HEK293 (cell line): ENCODE results near the gene MIS18BP1.

Experiments used
- ZNF558 ChIP-seq: fragments of 450-650 bp; formaldehyde crosslinking; IDR thresholded peaks from 2 replicates; pipeline ENCODE4 v1.5.1; 2016; ENCODE audit warnings: missing biosample characterization, missing genetic modification characterization
- TF ChIP-seq, protein P1 (sequence below): fragments of 450-650 bp; formaldehyde crosslinking; IDR thresholded peaks from 2 replicates; pipeline ENCODE4 v1.5.1; 2017; ENCODE audit warnings: missing biosample characterization, missing genetic modification characterization

MIS18BP1 gene

DNA sequence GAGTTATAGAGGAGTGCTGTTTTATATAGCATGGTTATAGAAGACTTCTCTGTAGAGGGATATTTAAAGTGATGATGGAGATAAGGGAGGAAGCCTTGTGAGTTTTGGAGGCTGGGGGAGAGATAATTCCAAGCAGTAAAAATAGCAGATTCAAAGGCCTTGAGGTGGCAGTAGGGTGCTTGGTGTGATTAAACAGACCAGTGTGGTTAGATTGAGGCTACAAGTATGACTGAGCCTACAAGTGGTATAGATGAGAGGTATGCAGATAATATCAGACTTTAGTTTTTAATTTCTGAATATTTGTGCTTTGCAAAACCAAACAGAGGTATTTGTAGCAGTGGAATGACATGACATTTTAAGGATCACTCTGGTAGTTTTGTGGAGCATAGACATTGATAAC lies 96.9 kb downstream of the MIS18BP1 start (continued):
- TF ChIP-seq, protein P1, sequence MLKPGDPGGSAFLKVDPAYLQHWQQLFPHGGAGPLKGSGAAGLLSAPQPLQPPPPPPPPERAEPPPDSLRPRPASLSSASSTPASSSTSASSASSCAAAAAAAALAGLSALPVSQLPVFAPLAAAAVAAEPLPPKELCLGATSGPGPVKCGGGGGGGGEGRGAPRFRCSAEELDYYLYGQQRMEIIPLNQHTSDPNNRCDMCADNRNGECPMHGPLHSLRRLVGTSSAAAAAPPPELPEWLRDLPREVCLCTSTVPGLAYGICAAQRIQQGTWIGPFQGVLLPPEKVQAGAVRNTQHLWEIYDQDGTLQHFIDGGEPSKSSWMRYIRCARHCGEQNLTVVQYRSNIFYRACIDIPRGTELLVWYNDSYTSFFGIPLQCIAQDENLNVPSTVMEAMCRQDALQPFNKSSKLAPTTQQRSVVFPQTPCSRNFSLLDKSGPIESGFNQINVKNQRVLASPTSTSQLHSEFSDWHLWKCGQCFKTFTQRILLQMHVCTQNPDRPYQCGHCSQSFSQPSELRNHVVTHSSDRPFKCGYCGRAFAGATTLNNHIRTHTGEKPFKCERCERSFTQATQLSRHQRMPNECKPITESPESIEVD: no peak
- no peak for TF ChIP-seq ZNF558 (tag by site-specific recombination)
